ENCODE data around the gene SPRY4. TPM values are rescaled to one million over a fixed set of nuclear protein-coding genes. Genes with fewer than 3 reads are reported as not detected.

Gene SPRY4
- total RNA-seq, 1 experiment from 2014 or later: 23.6 TPM

- no peak for DNase-seq
- TF ChIP-seq CTCF (IDR thresholded peaks at IDR 0.05; ENCODE audit: unreplicated experiment): no peak
- no peaks in the 10 kb centered on the region for H3K9me3 Mint-ChIP-seq (ENCODE audit: low read depth, unreplicated experiment)
- H3K36me3 Mint-ChIP-seq (ENCODE audit: insufficient read depth, unreplicated experiment): no peaks in the 10 kb centered on the region
- intact Hi-C loops (cut with micrococcal nuclease; ENCODE audit: unreplicated experiment): no loop called here
- H3K4me1 Mint-ChIP-seq (ENCODE audit: low read depth, unreplicated experiment): peaks cover 8% of the 10 kb centered on the region
- CTCF ChIA-PET: interaction anchor here (0.6 kb wide), 1 partner anchor 28 kb away, joined by 3 read pairs; no protein-coding TSS in a partner anchor
- H3K27me3 Mint-ChIP-seq (ENCODE audit: unreplicated experiment): no peaks in the 10 kb centered on the region
- no peak overlapping the region for H3K4me3 Mint-ChIP-seq (ENCODE audit: low read depth, unreplicated experiment)
- no TSS peak for BruUV-seq (replicated peaks)
- no peak overlapping the region for H3K27ac Mint-ChIP-seq (ENCODE audit: unreplicated experiment)
Measured at GRCh38 chr5:142295084-142295758, 29.6 kb downstream of the SPRY4 start.

GRCh38 chr5:142293486-142293885, 31.3 kb downstream of the SPRY4 start:
- intact Hi-C loops (cut with micrococcal nuclease; ENCODE audit: unreplicated experiment): no loop called here
- Mint-ChIP-seq H3K4me1 (ENCODE audit: low read depth, unreplicated experiment) (peaks cover 8% of the 10 kb centered on the region), H3K36me3 (ENCODE audit: insufficient read depth, unreplicated experiment) (no peaks in the 10 kb centered on the region), H3K27ac (ENCODE audit: unreplicated experiment) (no peak overlapping the region), H3K27me3 (ENCODE audit: unreplicated experiment) (no peaks in the 10 kb centered on the region), H3K4me3 (ENCODE audit: low read depth, unreplicated experiment) (no peak overlapping the region), H3K9me3 (ENCODE audit: low read depth, unreplicated experiment) (no peaks in the 10 kb centered on the region)
- TF ChIP-seq CTCF (IDR thresholded peaks at IDR 0.05; ENCODE audit: unreplicated experiment): no peak
- BruUV-seq (replicated peaks): no TSS peak
- CTCF ChIA-PET: interaction anchor here (0.7 kb wide), 1 partner anchor 16 kb away, joined by 4 read pairs; no protein-coding TSS in a partner anchor
- DNase-seq: no peak

- DNase-seq: no peak
- H3K27me3 Mint-ChIP-seq (ENCODE audit: unreplicated experiment): no peaks in the 10 kb centered on the region
- H3K9me3 Mint-ChIP-seq (ENCODE audit: low read depth, unreplicated experiment): no peaks in the 10 kb centered on the region
- H3K27ac Mint-ChIP-seq (ENCODE audit: unreplicated experiment): no peak overlapping the region
- no peak for TF ChIP-seq CTCF (IDR thresholded peaks at IDR 0.05; ENCODE audit: unreplicated experiment)
- CTCF ChIA-PET: interaction anchor here (0.7 kb wide), 1 partner anchor 15 kb away, joined by 4 read pairs; no protein-coding TSS in a partner anchor
- intact Hi-C loops (cut with micrococcal nuclease; ENCODE audit: unreplicated experiment): no loop called here
- H3K4me1 Mint-ChIP-seq (ENCODE audit: low read depth, unreplicated experiment): peaks cover 8% of the 10 kb centered on the region
- H3K36me3 Mint-ChIP-seq (ENCODE audit: insufficient read depth, unreplicated experiment): no peaks in the 10 kb centered on the region
- no peak overlapping the region for H3K4me3 Mint-ChIP-seq (ENCODE audit: low read depth, unreplicated experiment)
- no TSS peak for BruUV-seq (replicated peaks)
Measured at GRCh38 chr5:142292808-142293207, 32.0 kb downstream of the SPRY4 start.

- CTCF ChIA-PET: no interaction called here
- TF ChIP-seq CTCF (IDR thresholded peaks at IDR 0.05; ENCODE audit: unreplicated experiment): no peak
- no peak overlapping the region for H3K4me3 Mint-ChIP-seq (ENCODE audit: low read depth, unreplicated experiment)
- intact Hi-C loops (cut with micrococcal nuclease; ENCODE audit: unreplicated experiment): no loop called here
- DNase-seq: no peak
- no peak overlapping the region for H3K27ac Mint-ChIP-seq (ENCODE audit: unreplicated experiment)
- no peaks in the 10 kb centered on the region for H3K36me3 Mint-ChIP-seq (ENCODE audit: insufficient read depth, unreplicated experiment)
- peaks cover 8% of the 10 kb centered on the region for H3K4me1 Mint-ChIP-seq (ENCODE audit: low read depth, unreplicated experiment)
- BruUV-seq (replicated peaks): no TSS peak
- no peaks in the 10 kb centered on the region for H3K9me3 Mint-ChIP-seq (ENCODE audit: low read depth, unreplicated experiment)
- no peaks in the 10 kb centered on the region for H3K27me3 Mint-ChIP-seq (ENCODE audit: unreplicated experiment)
Measured at GRCh38 chr5:142292249-142292648, 32.6 kb downstream of the SPRY4 start.
